HCT116 (cell line): Measurements from ENCODE around the gene NKRF.

Experiments
- ATF3 ChIP-seq: IDR thresholded peaks from 2 replicates; pipeline ENCODE4 v1.6.1; 2012
- CTCF ChIP-seq, 3 experiments: fragments of 200-600 bp in 1 of 3; sonication (generic) in 1 of 3; IDR thresholded peaks in 2 of 3; conservative IDR thresholded peaks in 1 of 3; 2 replicates each; pipeline ENCODE4 v1.5.1; 2012 to 2017; ENCODE audit warnings: low read depth in 2 of 3, low read length in 2 of 3, antibody characterized with exemption in 1 of 3, borderline replicate concordance in 1 of 3, control low read depth in 1 of 3, mild to moderate bottlenecking in 1 of 3, mixed read lengths in 1 of 3, mixed run types in 1 of 3, moderate library complexity in 1 of 3; ENCODE audit not compliant: insufficient read depth in 1 of 3
- POLR2AphosphoS5 ChIP-seq: IDR thresholded peaks from 2 replicates; pipeline ENCODE4 v1.6.1; 2011; ENCODE audit warnings: mild to moderate bottlenecking, low read depth, low read length, moderate library complexity
- ZBTB33 ChIP-seq: IDR thresholded peaks from 2 replicates; pipeline ENCODE4 v1.6.1; 2011; ENCODE audit warnings: mild to moderate bottlenecking, low read length, moderate library complexity; ENCODE audit not compliant: insufficient replicate concordance; ENCODE audit errors: extremely low read depth

GRCh38 chrX:119606280-119607017 lies at the start of gene NKRF:
- no peak for TF ChIP-seq CTCF (IDR thresholded peaks at IDR 0.05 in 2 of 3, conservative IDR thresholded peaks at IDR 0.05 in 1 of 3; ENCODE audit: borderline replicate concordance in 1 of 3, insufficient read depth in 1 of 3, low read depth in 2 of 3, low read length in 2 of 3)
- peak; percentile 93 for TF ChIP-seq ZBTB33
- TF ChIP-seq ATF3 = no peak
- TF ChIP-seq POLR2AphosphoS5 = peak; percentile 89
